Type B pancreatic cell (in vitro differentiated cells): ENCODE results near the gene SPINT2. TPM values are rescaled to one million over a fixed set of nuclear protein-coding genes. Genes with fewer than 3 reads are reported as not detected.

Experiments used
- DNase-seq: peaks from one replicate; pipeline ENCODE4 v3.0.0; 2021; ENCODE audit warnings: mixed read lengths; ENCODE audit not compliant: unreplicated experiment; ENCODE audit errors: extremely low spot score
- H3K27ac Mint-ChIP-seq: 2 replicates; pipeline ENCODE4 v1.8.0; 2021; ENCODE audit warnings: mild to moderate bottlenecking, mixed read lengths
- H3K27me3 Mint-ChIP-seq: 2 replicates; pipeline ENCODE4 v1.8.0; 2021; ENCODE audit warnings: mixed read lengths
- H3K36me3 Mint-ChIP-seq: 2 replicates; pipeline ENCODE4 v1.8.0; 2021; ENCODE audit warnings: mixed read lengths
- H3K4me1 Mint-ChIP-seq: one replicate; pipeline ENCODE4 v1.8.0; 2021; ENCODE audit warnings: mixed read lengths; ENCODE audit not compliant: unreplicated experiment
- H3K4me3 Mint-ChIP-seq: 2 replicates; pipeline ENCODE4 v1.8.0; 2021; ENCODE audit warnings: mild to moderate bottlenecking, mixed read lengths
- H3K9me3 Mint-ChIP-seq: 2 replicates; pipeline ENCODE4 v1.8.0; 2021; ENCODE audit warnings: mixed read lengths
- CTCF ChIP-seq: fragments of 200-600 bp; sonication (generic); conservative IDR thresholded peaks from 2 replicates; pipeline ENCODE4 v1.5.0; 2021; ENCODE audit warnings: antibody characterized with exemption, mild to moderate bottlenecking
- total RNA-seq: library from RNA; stranded (reverse); gene quantifications from 2 replicates; pipeline ENCODE4 v1.2.1, GENCODE V29; 2021; ENCODE audit warnings: low replicate concordance

The SPINT2 gene
- total RNA-seq, 1 donor from 2014 or later = 243 TPM

GRCh38 chr19:38291855-38292254, 27.5 kb downstream of the SPINT2 start:
- DNase-seq = no peak
- no peak for TF ChIP-seq CTCF
- Mint-ChIP-seq H3K9me3 (no peaks in the 10 kb centered on the region), H3K4me3 (no peak overlapping the region), H3K27ac (no peak overlapping the region), H3K36me3 (no peaks in the 10 kb centered on the region), H3K4me1 (no peaks in the 10 kb centered on the region), H3K27me3 (no peaks in the 10 kb centered on the region)

- Mint-ChIP-seq H3K27ac (no peak overlapping the region), H3K36me3 (no peaks in the 10 kb centered on the region), H3K4me1 (no peaks in the 10 kb centered on the region), H3K9me3 (no peaks in the 10 kb centered on the region), H3K4me3 (no peak overlapping the region), H3K27me3 (no peaks in the 10 kb centered on the region)
- DNase-seq = no peak
- no peak for TF ChIP-seq CTCF
Measured at GRCh38 chr19:38293281-38293680, 28.9 kb downstream of the SPINT2 start.

- Mint-ChIP-seq H3K36me3 (no peaks in the 10 kb centered on the region), H3K4me1 (no peaks in the 10 kb centered on the region), H3K27ac (no peak overlapping the region), H3K4me3 (no peak overlapping the region), H3K27me3 (no peaks in the 10 kb centered on the region), H3K9me3 (no peaks in the 10 kb centered on the region)
- TF ChIP-seq CTCF = no peak
- no peak for DNase-seq
Measured at GRCh38 chr19:38294090-38294489, 29.7 kb downstream of the SPINT2 start.

- peak overlapping the region; percentile 88 for H3K27ac Mint-ChIP-seq
- TF ChIP-seq CTCF = no peak
- no peaks in the 10 kb centered on the region for H3K4me1 Mint-ChIP-seq
- H3K4me3 Mint-ChIP-seq = no peak overlapping the region
- no peaks in the 10 kb centered on the region for H3K9me3 Mint-ChIP-seq
- H3K27me3 Mint-ChIP-seq = no peaks in the 10 kb centered on the region
- DNase-seq = no peak
- no peaks in the 10 kb centered on the region for H3K36me3 Mint-ChIP-seq
Measured at GRCh38 chr19:38298821-38299680, 34.7 kb downstream of the SPINT2 start.

GRCh38 chr19:38303517-38304351, 39.4 kb downstream of the SPINT2 start, which contains the start of gene C19orf33:
Gene C19orf33 (plus strand): TSS chr19:38304251. CDS start chr19:38304262, 11 bp downstream.
- no peak for TF ChIP-seq CTCF
- Mint-ChIP-seq H3K27ac (peak within 1 kb of the TSS; percentile 96), H3K27me3 (no peaks in the 10 kb centered on the region), H3K9me3 (no peaks in the 10 kb centered on the region), H3K4me3 (peak within 1 kb of the TSS; percentile 89), H3K4me1 (no peaks in the 10 kb centered on the region), H3K36me3 (no peaks in the 10 kb centered on the region)
- DNase-seq = no peak
